ELF-1 (cell line): ENCODE measurements around the gene CUL7.
"Not testable (repeated sequence)": the region's sequence is repeated elsewhere in the genome, so short reads cannot be mapped to it uniquely, and the experiment has no call there.

Experiments used
- DNase-seq: peaks from one replicate; pipeline ENCODE4 v3.0.0-alpha.2; 2016; ENCODE audit warnings: low read depth, low spot score

CUL7 gene

DNA sequence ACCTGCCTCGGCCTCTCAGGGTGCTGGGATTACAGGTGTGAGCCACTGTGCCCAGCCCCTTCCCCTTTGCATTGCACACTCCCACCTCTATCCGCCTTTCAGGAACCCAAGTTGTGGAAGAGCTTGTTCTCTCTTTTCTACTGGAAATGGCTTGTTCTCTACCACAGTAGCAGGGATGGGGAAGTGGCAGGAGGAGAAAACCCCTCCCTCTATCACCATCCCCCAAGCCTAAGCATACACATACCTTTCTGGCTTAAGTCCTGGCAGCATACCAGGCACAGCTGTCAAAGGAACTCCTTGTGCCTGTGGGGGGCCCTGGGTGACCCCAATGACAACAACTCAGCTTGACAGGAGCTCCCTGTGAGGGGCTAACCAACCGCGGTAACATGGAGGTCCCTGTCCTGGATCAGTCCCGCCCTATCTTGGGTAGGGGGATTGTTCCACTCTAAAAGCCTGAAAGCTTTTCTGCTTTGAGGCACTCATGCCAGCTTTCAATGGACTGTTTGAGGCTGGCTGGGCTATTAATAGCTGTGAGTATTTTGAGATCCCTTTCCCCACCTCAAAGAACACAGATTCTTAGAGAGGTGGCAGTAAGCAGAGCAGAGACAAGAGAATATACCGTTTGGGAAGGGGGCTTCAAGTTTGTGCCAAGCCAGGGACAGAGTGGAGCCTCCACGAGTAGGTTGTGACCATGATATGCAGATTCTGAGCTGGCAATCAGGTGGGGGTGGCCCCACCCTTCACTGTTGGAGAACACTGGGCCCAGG lies 37.3 kb downstream of the CUL7 start:
- no peak for DNase-seq

DNA sequence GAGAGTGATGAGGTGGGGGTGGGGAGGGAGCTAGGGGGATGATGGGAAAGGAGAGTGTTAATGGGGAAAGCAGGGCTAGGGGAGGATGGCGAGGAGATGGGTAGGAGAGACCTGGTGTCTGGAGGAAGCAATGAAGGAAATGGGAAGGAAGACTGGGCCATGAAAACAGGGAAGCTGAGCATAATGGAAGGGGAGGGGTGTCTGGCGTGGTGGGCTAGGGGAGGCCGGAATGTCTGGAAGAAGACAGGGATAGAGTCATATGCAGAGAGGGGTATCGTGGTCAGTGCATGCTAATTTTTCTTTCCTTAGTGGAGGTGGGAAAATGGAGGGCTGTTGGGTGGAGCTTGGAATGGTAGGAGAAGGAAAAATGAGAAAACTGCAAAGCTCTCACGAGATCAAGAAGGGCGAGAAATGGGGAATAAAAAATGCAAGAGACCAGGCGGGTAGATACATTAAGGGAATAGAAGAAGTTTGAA lies 39.2 kb downstream of the CUL7 start:
- no peak for DNase-seq

DNA sequence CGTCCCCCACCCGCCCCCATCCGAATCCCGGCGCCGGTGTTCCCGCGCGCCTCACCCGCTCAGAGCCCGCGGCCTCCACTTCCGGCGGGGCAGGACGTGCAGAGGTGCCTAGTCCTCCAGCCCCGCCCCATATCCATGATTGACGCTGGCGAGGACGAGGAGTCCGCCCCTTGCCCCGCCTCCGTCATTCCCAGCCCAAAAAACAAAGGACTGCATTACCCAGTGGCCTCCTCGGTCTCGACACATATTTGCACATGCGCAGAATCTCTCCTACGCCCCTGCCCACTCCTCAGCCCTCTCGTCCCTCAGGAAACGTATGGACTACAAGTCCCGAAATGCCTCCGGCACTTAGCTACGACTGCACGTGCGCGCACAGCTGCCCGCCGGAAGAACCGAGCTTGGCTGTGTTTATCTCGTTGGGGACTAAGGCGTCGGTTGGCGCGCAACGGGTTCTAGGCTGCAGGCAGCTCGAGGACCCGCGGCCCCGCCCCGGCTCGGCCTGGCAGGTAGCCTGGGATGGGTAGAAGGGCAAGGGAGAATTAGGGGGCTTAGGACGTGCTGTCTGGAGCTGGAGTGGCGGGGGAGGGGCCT lies 39.7 kb downstream of the CUL7 start, which contains the start of the genes KLHDC3 and MEA1:
Gene KLHDC3, plus strand, starts transcription at position 407 of the 591 bp plus-strand sequence. CDS start 2,944 bp downstream, outside the sequence.
Gene MEA1, minus strand, starts transcription at position 104 of the 591 bp plus-strand sequence. CDS start 133 bp downstream, outside the sequence.
- DNase-seq, result peak; percentile 100

DNA sequence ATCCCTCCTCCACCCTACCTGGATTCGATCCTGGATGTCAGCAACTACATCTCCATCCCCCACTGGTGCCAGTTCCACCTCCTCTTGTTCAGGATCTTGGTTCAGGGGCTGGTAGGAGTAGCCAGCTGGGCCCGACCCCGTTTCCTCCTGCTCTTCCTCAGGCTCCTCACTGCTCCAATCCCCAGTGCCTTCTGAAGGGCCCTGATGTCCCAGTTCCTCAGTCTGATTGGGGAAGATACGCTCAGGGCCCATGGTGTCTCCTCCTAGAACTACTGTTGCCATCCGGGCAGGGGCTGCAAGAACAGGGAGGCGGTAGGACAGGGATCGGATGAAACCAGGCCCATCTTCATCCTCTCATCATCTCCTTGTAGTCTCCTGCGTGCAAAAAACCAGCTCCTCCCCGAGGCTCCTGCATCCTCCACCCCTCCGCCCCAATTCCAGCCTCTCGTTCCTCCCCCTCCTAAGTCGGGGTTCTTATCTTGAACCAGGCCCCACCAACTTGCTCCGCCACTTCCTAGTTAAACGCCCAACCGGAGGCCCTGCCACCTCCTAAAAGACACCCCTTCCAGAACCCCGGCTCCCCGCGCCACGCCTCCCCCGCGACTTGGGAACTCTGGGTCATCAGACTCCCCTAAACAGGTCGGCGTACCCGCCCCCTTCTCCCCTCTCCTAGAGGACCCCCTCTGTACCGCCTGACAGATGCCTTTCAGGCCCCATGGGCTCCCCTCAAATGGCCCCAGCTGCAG lies 40.4 kb downstream of the CUL7 start:
- DNase-seq, result peak; percentile 24

DNA sequence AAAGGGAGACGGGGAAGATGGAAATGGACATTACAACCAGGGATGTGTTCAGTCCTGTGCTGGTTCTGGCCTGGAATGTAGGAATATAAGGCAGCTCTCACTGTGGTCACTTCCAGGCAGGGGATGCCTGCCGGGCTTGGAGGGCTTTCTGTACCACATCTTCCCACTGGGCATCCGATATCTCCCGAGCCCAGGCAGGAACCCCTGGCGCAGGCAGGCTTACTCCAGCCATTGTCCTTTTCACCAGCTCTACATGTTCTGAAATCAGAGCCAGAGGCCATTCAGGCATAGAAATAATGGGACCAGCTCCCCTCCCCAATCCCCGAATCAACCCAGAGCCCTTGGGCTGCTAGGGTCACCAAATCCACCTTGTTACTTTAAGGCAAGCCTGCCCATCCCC lies 41.3 kb downstream of the CUL7 start:
- no peak for DNase-seq

DNA sequence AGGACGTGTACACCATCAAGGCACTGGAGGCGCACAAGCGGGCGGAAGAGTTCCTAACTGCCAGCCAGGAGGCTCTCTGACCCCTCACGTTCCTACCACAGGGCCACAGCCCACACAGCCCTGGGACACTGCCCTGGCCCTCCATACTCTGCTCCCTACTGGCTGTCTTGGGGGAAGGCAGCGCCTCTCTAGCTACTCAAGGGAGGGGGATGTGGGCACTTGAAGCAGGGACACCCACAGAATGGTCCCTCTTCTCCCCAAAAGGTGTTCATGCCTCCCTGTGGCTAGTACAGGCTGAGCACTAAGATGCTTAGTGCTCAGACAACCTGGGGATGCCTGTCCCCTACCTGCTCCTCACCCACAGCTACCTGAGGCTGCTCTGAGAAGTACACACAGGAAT lies 42.4 kb downstream of the CUL7 start:
- no peak for DNase-seq

DNA sequence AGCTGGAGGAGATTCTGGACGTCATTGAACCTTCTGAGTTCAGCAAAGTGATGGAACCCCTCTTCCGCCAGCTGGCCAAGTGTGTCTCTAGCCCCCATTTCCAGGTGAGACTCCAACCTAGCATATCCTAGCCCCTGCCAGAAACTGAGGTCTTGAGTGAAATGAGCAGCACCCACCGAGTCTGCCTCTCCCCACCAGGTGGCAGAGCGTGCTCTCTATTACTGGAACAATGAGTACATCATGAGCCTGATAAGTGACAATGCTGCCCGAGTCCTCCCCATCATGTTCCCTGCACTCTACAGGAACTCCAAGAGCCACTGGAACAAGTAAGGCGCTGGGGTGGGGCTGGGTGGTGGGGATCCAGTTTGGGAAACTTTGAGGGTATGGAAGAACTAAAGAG lies 44.5 kb downstream of the CUL7 start:
- DNase-seq, result peak; percentile 52

DNA sequence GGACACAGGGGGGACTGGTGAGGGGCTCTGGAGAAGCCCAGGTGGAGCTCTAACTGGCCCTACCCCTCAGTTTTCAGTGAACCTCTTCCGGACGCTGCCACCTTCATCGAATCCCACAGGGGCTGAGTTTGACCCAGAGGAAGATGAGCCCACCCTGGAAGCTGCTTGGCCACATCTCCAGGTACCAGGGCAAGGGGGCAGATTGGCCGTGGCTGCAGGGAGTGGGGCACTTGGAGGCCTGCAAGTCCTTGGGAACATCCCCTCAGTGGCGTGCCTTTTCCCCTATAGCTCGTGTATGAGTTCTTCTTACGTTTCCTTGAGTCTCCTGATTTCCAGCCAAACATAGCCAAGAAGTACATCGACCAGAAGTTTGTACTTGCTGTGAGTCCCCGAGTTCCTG lies 46.5 kb downstream of the CUL7 start:
- DNase-seq, result no peak

DNA sequence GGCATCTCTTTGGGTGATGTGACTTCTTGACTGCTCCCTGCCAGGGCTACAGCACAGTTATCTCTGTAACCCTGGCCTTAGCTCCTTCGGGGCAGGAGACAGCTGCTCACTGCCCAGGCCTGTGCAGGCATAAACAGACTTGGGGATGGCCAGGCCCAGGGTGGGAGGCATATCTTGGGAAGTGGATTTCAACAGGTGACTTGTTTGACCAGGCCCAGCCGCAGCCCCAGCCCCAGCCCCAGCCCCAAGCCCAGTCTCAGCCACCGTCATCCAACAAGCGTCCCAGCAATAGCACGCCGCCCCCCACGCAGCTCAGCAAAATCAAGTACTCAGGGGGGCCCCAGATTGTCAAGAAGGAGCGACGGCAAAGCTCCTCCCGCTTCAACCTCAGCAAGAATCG lies 47.4 kb downstream of the CUL7 start:
- no peak for DNase-seq

DNA sequence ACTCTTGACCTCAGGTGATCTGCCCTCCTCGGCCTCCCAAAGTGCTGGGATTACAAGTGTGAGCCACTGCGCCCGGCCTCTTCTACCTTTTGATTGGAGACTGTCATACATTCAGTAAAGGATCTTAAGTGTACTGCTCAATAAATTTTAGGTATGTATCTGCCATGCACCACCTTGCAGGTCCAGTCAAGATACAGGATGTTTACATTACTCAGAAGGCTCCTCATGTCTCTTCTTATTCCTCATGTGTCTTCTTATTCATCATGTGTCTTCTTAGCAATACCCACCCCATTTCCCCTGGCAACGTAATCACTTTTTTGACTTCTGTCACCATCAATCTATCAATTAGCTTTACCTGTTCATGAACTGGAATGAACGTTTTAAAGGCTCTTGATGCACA lies 47.8 kb downstream of the CUL7 start:
- DNase-seq, result no peak

DNA sequence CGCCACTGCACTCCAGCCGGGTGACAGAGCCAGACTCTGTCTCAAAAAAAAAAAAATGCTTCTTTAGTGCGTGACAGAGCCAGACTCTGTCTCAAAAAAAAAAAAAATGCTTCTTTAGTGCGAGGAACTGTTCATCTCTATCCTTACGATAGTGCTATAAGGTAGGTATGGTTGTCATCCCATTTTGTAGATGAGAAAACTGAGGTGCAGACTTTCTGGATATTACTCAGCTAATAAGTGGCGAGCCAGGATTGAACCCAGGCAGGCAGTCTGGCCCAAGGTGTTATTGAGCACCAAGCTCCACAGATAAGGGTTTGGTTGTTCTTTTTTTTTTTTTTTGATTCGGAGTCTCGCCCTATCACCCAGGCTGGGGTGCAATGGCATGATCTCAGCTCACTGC lies 51.8 kb downstream of the CUL7 start:
- no peak for DNase-seq

DNA sequence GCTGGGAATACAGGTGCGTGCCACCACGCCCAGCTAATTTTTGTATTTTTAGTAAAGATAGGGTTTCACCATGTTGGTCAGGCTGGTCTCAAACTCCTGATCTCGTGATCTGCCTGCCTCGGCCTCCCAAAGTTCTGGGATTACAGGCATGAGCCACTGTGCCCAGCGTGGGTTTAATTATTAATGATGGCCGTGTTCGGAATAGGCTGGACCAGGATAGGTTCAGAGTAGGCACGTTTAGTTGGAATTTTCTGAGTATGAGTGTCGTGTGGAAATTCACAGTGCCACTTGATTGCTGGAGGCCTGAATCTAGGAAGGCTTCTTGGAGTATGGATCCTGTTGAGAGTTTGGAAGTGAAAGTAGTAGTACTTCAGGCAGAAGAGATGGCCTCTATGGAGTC lies 55.4 kb downstream of the CUL7 start:
- not testable (repeated sequence) for DNase-seq

DNA sequence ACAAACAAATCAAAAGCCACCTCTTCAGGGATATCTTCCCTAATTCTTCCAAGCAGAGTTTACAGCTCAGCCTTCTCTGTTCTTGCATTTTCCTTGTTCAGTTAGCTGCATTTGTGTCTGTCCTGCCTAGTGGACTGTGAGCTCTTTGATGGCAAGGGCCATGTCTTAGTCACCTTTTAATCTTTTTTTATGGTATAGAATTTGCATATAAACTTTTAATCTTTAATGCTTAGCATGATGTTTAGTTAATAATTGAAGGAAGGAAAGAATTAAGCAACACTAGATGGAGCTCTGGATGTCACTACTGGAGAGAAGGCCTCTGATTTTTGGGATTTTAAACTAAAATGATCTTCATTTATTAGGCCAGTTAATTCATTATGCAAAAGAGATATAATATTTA lies 57.1 kb downstream of the CUL7 start:
- no peak for DNase-seq

DNA sequence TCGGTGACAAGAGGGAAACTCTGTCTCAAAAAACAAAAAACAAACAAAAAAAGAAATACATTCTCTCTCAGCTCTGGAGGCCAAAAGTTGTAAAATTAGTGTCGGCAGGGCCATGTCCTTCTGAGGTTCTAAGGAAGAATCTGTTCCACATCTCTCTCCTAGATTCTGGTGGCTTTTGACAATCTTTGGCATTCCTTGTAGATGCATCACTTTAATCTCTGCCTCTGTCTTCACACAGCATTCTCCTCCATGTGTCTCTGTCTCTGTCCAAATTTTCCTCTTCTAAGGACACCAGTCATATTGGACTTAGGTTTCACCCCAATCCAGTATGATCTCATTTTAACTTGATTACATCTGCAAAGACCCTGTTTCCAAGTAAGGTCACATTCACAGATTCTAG lies 60.2 kb downstream of the CUL7 start:
- DNase-seq, result no peak

DNA sequence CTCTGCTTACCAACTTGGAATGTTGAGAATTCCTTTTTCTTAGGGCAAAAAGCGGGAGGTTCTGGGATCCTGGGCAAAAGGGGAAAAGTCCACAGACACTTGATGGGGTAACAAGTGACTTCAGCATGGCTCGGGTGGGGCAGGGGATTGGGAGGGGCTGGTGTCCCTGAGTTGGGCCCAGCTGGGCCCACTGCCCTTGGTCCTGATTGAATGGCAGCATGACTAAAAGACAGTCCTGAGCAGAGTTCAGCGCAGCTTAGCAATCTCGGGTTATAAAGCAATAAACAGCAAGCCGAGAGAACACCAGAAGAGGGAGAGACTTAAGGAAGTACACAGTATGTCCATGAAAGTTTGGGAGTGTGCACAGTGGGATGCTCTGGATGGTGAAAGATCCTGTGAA lies 63.7 kb downstream of the CUL7 start:
- DNase-seq, result no peak

DNA sequence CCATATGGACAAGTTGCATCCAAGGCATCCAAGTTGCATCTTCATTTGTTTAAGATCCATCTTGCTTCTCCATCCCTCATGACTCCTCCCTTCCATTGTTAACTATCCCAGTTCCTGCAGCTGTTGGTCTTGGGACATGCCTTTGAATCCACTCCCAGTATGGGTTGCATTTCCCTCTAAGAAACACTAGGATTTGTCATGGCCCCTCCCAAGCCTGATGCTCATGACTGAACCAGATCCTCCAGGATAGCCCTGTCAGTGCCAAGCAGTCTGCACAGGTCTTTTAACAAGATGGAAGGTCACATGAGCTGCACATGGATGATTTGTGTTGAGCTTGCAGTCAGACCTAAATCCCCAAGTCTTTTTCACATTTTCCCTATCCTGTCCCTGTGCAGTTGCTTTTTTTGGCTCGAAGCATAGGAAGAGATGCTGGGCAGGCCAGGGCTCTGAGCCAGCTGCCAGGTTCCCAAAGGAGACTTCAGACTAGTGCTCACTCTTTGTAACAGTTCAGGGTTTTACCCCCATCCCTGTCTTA lies 65.1 kb downstream of the CUL7 start:
- no peak for DNase-seq
